SKM-1 (cell line): ENCODE data around the gene OR2D2.
A peak's percentile ranks its signal among the peaks of the same experiment; 100 is the strongest.
"Not testable (repeated sequence)": the region's sequence is repeated elsewhere in the genome, so short reads cannot be mapped to it uniquely, and the experiment has no call there.

Experiments
- DNase-seq: peaks from one replicate; lab custom pipeline; 2025; ENCODE audit not compliant: unreplicated experiment; lab: John Stamatoyannopoulos, UW

The OR2D2 gene

GRCh38 chr11:6882751-6883150 is 9.5 kb downstream of the OR2D2 start:
- DNase-seq: no peak

DNA sequence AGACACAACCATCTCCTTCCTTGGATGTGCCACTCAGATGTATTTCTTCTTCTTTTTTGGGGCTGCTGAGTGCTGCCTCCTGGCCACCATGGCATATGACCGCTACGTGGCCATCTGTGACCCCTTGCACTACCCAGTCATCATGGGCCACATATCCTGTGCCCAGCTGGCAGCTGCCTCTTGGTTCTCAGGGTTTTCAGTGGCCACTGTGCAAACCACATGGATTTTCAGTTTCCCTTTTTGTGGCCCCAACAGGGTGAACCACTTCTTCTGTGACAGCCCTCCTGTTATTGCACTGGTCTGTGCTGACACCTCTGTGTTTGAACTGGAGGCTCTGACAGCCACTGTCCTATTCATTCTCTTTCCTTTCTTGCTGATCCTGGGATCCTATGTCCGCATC is 15.4 kb downstream of the OR2D2 start:
- no peak for DNase-seq

- DNase-seq: no peak
Measured at GRCh38 chr11:6876325-6876724, 16.0 kb downstream of the OR2D2 start, which contains the start of gene OR10A4. TSS of gene OR10A4 (plus strand) at chr11:6876625. CDS start at chr11:6876648, 23 bp downstream.

GRCh38 chr11:6875761-6876160 is 16.5 kb downstream of the OR2D2 start:
- no peak for DNase-seq

DNA sequence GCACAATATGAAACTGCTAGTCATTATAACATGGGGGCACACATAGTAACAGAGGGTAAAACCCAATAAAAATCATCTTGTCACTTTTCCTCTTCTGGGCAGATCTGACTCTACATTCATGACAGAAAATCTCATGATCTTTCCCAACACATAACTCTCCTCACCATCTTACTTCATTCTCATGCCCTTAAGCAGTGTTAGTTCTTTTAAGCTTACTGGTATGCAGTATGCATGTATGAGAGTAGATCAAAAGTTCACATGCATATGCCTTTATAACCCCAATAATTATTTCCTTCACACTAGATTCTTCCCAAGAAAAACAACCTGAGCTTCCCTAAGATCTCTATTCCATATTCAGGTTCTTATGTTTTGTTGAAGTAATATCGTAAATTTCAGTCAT is 21.0 kb downstream of the OR2D2 start:
- no peak for DNase-seq

DNA sequence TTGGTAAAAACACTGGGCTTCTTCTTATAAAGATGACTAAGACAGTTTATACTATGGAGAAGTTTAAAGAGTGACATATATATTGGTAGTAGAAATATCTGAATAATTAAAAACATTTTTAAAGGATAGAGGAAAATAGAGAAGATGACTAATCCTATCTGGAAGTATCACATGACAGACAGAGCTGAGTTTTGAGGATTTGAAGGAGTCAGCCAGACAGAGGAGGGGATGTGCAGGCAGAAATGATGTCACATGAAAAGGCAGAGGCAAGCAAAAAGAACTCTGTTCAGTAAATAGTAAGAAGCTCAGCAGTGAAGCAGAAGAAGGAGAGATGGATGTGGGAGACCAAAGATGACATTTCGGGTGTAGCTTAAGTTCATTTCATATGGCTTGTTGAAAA is 27.9 kb downstream of the OR2D2 start:
- no peak for DNase-seq

DNA sequence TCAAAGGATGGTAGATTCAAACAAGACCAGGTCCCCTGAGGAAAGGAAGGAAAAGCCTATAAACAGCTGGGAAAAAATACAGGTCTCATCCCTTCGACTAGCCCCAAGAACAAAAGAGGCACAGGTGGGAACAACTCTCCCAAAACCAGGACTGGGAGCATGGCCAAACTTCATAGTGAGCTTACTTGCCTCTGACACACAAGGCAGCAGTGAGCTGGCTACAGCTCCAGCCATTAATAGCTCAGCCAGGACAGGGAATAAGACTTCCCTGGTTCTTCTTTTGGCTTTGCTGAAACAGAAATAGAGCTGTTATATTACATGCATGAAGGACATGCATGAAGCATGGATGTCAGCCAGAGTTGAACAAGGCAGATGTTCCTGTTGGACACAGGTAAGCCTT is 29.3 kb downstream of the OR2D2 start, which contains the start of gene OR10A2:
TSS of gene OR10A2 (plus strand) at position 97 of the 400 bp plus-strand sequence. CDS start 6,698 bp downstream, outside the sequence.
- DNase-seq: no peak

DNA sequence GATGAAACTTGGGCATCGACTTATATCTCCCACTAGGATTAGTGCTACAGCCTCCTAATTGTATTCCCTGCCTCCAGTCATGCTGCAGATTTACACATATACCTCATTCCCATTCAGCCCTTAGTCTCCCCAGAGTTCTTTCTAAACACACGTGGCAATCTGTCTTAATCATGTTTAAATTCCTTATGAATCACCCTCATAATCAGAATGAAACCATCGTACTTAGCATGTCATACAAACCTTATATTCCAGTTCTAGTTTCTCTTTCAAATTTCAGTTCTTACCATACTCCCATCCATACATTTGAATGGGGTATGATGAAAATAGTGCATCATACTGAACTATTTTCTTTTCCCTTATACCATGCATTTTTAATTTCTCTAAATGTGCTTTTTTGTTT is 35.4 kb downstream of the OR2D2 start:
- DNase-seq: no peak

- DNase-seq: no peak
Measured at GRCh38 chr11:6855971-6856541, 36.2 kb downstream of the OR2D2 start.

DNA sequence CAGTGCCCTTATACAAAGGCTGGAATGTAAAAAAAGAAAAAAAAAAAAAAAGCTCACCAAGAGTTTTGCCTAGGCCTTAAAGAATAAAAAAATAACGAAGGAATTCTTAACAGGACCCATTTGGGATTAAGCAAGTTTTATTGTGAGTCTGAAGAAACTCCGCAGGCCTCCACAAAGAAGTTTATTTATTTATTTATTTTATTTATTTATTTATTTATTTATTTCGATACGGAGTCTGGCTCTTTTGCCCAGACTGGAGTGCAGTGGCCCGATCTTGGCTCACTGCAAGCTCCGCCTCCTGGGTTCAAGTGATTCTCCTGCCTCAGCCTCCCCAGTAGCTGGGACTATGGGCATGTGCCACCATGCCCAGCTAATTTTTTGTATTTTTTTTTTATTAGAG is 37.5 kb downstream of the OR2D2 start:
- DNase-seq: not testable (repeated sequence)

DNA sequence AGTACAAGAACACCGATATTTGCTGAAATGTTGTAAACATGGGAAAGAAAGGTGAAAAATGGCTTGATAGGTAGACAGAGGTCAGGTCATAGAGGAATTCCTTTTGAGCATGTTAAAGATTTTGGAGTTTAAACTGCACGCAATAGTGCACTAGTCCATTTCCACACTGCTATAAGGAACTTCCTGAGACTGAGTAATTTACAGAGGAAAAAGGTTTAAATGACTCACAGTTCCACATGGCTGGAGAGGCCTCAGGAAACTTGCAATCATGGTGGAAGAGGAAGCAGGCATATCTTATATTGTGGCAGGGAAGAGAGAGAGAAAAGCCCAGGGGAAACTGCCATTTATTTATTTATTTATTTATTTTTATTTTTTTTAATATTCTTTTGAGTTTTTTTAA is 41.8 kb downstream of the OR2D2 start:
- DNase-seq: peak; percentile 16

- no peak for DNase-seq
Measured at GRCh38 chr11:6845383-6845782, 46.9 kb downstream of the OR2D2 start, which contains the start of gene OR10A5. TSS of gene OR10A5 (plus strand) at chr11:6845683. CDS start at chr11:6845683, 0 bp downstream.

- DNase-seq: no peak
Measured at GRCh38 chr11:6844356-6844755, 47.9 kb downstream of the OR2D2 start.

DNA sequence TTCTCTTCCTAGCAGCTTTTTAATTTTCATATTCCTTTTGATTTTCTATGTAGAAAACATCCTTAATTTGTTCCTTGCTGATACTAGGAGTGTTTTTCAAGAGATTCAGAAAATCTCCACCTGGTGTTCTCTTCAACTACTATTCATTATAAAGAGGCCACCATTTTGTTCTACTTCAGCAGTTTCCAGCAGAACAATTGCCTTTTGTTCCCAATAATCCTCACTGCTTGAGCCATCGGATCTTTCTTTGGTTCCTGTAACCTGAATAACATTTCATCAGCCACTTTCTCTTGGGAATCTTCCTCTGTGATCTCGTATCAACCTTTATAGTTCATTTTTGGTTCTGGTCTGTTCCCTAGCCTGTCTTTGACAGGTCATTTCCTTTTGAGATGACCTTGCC is 48.6 kb downstream of the OR2D2 start:
- DNase-seq: no peak

DNA sequence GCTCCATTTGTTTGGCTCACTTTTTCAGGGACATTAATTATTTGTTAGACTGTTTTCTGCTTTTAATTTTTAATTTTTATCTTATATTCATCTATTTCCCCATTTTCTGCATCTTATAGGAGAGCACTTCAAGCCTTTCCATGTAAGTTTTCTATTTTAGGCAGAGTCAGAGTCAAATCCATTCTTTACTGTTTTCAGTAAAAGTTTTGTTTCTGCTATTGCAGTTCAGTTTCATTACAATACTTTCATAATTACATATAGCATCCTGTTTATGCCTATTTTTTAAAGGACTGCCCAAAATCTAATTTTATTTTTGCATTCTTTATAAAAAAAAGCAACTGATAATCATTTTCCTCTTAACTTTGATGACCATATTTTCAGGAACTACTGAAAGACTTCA is 50.6 kb downstream of the OR2D2 start:
- no peak for DNase-seq
